Stimulated activated naive B cell treated with anti-CD40 and anti-IgM and Interleukin-4, amounts not matched to agents 10 μg/mL and 1 μg/mL and 100 μg/mL, for 72 hours (primary cell): Measurements from ENCODE around the gene GCN1.

Experiments used
- ATAC-seq, 2 donors: fragments of 150-1000 bp; cut with Tn5 transposase; replicated peaks; 2 replicates each; pipeline ENCODE4 v1.10.0; 2021; ENCODE audit warnings: moderate library complexity in 1 of 2
- DNase-seq: peaks from one replicate; pipeline ENCODE4 v3.0.0; 2021
- H3K27ac Mint-ChIP-seq: one replicate; pipeline ENCODE4 v1.8.0; 2022; ENCODE audit warnings: mild to moderate bottlenecking, mixed read lengths
- H3K27me3 Mint-ChIP-seq, 2 donors: one replicate each; pipeline ENCODE4 v1.8.0; 2022; ENCODE audit warnings: mixed read lengths in 2 of 2
- H3K36me3 Mint-ChIP-seq, 2 donors: one replicate each; pipeline ENCODE4 v1.8.0; 2022; ENCODE audit warnings: mixed read lengths in 2 of 2, mild to moderate bottlenecking in 1 of 2
- H3K4me1 Mint-ChIP-seq, 2 donors: one replicate each; pipeline ENCODE4 v1.8.0; 2022; ENCODE audit warnings: mixed read lengths in 2 of 2, mild to moderate bottlenecking in 1 of 2
- H3K4me3 Mint-ChIP-seq, 2 donors: one replicate each; pipeline ENCODE4 v1.8.0; 2022; ENCODE audit warnings: mild to moderate bottlenecking in 2 of 2, mixed read lengths in 2 of 2, moderate library complexity in 1 of 2
- H3K9me3 Mint-ChIP-seq, 2 donors: one replicate each; pipeline ENCODE4 v1.8.0; 2022; ENCODE audit warnings: mixed read lengths in 2 of 2, mild to moderate bottlenecking in 1 of 2

GCN1 gene

DNA sequence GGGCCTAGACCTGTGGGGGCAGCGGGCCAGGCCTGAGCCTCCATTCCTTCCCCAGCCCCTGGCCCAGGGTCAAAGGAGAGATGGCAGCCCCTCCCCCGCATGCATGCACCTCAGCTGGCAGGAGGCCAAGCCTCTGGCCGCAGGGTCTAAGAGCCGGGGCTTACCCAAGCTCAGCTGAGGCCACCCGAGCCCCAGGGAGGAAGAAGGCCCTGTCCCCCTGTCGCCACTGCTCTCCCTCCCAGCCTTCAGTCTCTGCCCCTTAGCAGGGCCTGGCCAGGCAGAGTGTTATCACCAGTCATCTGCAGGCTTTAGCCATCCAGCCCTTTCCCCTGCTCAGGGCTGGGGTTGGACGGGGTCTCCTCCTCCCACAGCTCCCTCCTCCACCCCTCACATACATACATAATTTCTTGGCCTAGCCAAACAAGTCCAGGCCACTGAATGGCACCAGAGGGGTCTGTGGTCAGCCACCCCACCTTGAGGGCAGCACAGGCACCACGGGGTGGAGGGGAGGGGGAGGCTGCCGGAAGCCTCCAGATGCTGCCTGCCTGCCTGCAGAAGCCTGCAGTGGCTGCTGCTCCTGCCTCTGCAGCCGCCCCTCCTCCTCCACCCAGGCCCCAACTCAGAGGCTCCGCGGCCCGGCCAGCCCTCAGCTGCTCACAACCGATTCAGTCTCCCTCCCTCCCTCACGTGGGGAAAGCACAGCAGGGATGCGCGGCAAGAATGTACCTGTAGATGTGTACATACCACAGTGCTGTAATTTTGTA is 100.7 kb downstream of the GCN1 start:
- peak; percentile 11 to 15 for ATAC-seq
- Mint-ChIP-seq H3K27me3 (no peaks in the 10 kb centered on the region), H3K27ac (peak overlapping the region; percentile 77)

GRCh38 chr12:120093336-120093591 is 101.3 kb downstream of the GCN1 start:
- Mint-ChIP-seq H3K9me3 (no peaks in the 10 kb centered on the region), H3K4me1 (peaks cover 12 to 15% of the 10 kb centered on the region in 2 donors), H3K27ac (peak overlapping the region; percentile 77), H3K4me3 (no peak overlapping the region), H3K36me3 (peaks cover 47 to 52% of the 10 kb centered on the region in 2 donors), H3K27me3 (no peaks in the 10 kb centered on the region)
- DNase-seq (no peak), ATAC-seq (peak in 1 of 2 donors; percentile 10)

More for the DNA sequence above, 100.7 kb downstream of the GCN1 start:
- Mint-ChIP-seq H3K4me3 (no peak overlapping the region), H3K9me3 (no peaks in the 10 kb centered on the region), H3K4me1 (peaks cover 12 to 18% of the 10 kb centered on the region in 2 donors), H3K36me3 (peaks cover 47 to 56% of the 10 kb centered on the region in 2 donors)
- no peak for DNase-seq

DNA sequence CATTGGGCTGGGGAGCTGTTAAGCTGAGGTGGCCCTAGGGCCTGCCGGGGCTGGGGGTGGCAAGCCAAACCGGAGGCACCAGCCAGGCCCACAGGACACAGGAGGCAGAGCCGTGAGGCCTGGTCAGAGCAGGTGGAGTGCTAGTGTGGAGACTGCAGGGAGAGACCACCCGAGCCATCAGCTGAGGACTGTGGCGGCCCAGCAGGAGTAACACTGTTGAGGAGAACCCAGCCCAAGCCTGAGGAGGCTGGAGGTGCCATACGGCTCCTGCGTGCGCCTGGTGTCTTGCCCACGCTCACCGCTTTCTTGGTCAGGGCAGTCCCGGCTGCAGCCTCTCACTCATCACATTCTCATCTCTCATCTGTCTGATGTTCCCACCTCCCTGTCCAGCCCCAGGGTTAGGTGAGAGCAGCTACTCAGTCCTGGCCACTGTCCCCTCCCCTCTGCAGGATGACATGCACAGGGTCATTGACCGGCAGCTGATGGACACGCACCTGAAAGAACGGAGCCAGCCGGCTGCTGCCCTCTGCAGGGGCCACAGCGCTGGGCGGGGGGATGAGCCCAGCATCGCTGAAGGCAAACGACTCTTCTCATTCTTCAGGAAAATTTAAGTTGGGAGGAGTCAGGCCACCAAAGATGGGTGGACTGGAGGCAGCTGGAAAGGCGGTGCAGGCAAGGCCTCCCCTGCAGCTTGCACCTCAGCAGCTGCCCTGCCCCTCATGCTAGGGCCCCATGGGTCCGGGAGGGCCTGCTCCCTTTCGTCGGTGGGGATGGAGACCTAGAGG is 101.8 kb downstream of the GCN1 start:
- H3K4me3 Mint-ChIP-seq, result peak overlapping the region in 1 of 2 donors; percentile 41
- H3K27me3 Mint-ChIP-seq, result no peaks in the 10 kb centered on the region
- ATAC-seq (no peak), DNase-seq (no peak)
- peaks cover 12% of the 10 kb centered on the region in 2 donors for H3K4me1 Mint-ChIP-seq
- peaks cover 42 to 49% of the 10 kb centered on the region in 2 donors for H3K36me3 Mint-ChIP-seq
- H3K9me3 Mint-ChIP-seq, result no peaks in the 10 kb centered on the region
- H3K27ac Mint-ChIP-seq, result peak overlapping the region; percentile 80

- Mint-ChIP-seq H3K27ac (no peak overlapping the region), H3K36me3 (peaks cover 36 to 40% of the 10 kb centered on the region in 2 donors), H3K4me3 (peak overlapping the region in 1 of 2 donors; percentile 15), H3K4me1 (peaks cover 20% of the 10 kb centered on the region in 2 donors), H3K9me3 (no peaks in the 10 kb centered on the region), H3K27me3 (no peaks in the 10 kb centered on the region)
- ATAC-seq, result no peak
- no peak for DNase-seq
Observed at GRCh38 chr12:120091371-120092090, 103.0 kb downstream of the GCN1 start.

DNA sequence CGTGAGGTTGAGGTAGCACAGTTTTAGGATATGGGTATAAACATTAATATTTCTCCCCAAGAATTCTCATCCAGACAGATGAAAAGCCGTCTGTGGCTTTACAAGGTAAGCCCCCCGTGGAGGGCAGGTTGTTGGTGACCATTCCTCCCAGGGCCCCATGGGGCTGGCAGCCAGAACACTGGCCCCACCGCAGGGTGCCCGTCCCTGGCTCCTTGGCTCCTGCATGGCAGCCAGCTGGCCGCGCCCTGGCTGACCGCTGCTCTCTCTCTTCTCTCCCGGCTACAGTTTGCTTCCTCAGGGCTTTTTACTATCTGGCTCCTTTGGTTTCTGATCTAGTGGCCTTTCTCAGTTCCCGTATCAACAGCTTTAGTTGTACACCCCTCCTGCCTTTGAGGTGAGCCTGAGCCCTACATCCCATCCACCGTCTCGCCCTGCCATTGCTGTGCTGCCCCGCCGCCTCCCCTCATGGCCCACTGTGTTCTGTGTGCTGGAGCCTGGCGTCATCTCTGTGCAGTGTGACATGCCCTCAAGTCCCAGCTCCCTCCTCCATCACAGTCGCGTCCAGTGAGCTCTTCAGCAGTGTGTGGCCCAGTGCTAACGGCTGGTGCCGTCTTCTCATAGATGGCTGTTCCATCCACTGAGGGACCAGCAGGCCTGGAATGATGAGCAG is 103.8 kb downstream of the GCN1 start:
- H3K4me3 Mint-ChIP-seq, result no peak overlapping the region
- peaks cover 20 to 24% of the 10 kb centered on the region in 2 donors for H3K4me1 Mint-ChIP-seq
- ATAC-seq, result no peak
- no peaks in the 10 kb centered on the region for H3K9me3 Mint-ChIP-seq
- peak overlapping the region; percentile 48 for H3K27ac Mint-ChIP-seq
- H3K27me3 Mint-ChIP-seq, result no peaks in the 10 kb centered on the region
- no peak for DNase-seq
- peaks cover 33 to 36% of the 10 kb centered on the region in 2 donors for H3K36me3 Mint-ChIP-seq

- Mint-ChIP-seq H3K27ac (peak overlapping the region; percentile 20), H3K36me3 (peaks cover 34 to 42% of the 10 kb centered on the region in 2 donors), H3K4me3 (no peak overlapping the region), H3K4me1 (peaks cover 20 to 24% of the 10 kb centered on the region in 2 donors), H3K27me3 (no peaks in the 10 kb centered on the region), H3K9me3 (no peaks in the 10 kb centered on the region)
- no peak for ATAC-seq
- DNase-seq, result no peak
Observed at GRCh38 chr12:120090206-120090605, 104.3 kb downstream of the GCN1 start.

DNA sequence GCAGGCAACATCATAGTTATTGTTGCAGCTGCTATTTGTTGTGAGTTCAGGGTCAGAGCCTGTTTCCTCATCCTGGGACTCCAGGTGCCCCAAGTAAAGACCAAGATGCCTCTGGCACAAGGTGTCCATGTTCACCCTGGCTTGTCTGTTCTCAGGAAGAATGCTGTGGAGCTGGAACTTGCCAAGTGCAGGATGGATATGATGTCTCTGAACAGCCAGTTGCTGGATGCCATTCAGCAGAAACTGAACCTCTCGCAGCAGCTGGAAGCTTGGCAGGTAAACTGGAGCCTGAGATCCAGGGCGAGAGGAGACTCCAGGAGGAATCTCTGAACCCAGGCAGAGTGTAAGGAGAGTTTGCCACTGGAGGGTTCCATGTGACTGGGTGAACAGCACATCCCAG is 104.7 kb downstream of the GCN1 start:
- H3K36me3 Mint-ChIP-seq, result peaks cover 37 to 43% of the 10 kb centered on the region in 2 donors
- no peak overlapping the region for H3K4me3 Mint-ChIP-seq
- DNase-seq (no peak), ATAC-seq (no peak)
- no peaks in the 10 kb centered on the region for H3K27me3 Mint-ChIP-seq
- peaks cover 20 to 24% of the 10 kb centered on the region in 2 donors for H3K4me1 Mint-ChIP-seq
- no peak overlapping the region for H3K27ac Mint-ChIP-seq
- no peaks in the 10 kb centered on the region for H3K9me3 Mint-ChIP-seq

DNA sequence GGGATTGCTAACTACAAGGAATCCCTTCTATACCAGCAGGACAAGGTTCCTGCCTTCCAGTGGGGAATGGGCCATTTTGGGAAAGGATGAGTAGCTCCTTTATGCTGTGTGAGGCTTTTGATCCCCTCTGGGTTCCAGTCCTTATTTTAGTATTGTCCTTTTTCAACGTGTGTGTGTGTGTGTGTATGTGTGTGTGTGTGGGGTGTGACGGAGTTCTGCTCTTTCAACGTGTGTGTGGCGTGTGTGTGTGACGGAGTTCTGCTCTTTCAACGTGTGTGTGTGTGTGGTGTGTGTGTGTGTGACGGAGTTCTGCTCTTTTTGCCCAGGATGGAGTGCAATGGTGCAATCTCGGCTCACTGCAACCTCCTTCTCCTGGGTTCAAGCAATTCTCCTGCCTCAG is 105.4 kb downstream of the GCN1 start:
- H3K27ac Mint-ChIP-seq, result no peak overlapping the region
- H3K4me1 Mint-ChIP-seq, result peaks cover 20 to 24% of the 10 kb centered on the region in 2 donors
- peaks cover 35 to 46% of the 10 kb centered on the region in 2 donors for H3K36me3 Mint-ChIP-seq
- H3K27me3 Mint-ChIP-seq, result no peaks in the 10 kb centered on the region
- ATAC-seq (no peak), DNase-seq (no peak)
- H3K4me3 Mint-ChIP-seq, result no peak overlapping the region
- no peaks in the 10 kb centered on the region for H3K9me3 Mint-ChIP-seq

GRCh38 chr12:120086801-120087621 is 107.5 kb downstream of the GCN1 start:
- Mint-ChIP-seq H3K4me1 (peaks cover 17 to 24% of the 10 kb centered on the region in 2 donors), H3K27ac (peak overlapping the region; percentile 91), H3K9me3 (no peaks in the 10 kb centered on the region), H3K36me3 (peaks cover 29 to 44% of the 10 kb centered on the region in 2 donors), H3K27me3 (no peaks in the 10 kb centered on the region), H3K4me3 (peak overlapping the region; percentile 80 to 82)
- ATAC-seq (peak; percentile 97 to 98), DNase-seq (peak; percentile 99)

GRCh38 chr12:120085920-120086645 is 108.4 kb downstream of the GCN1 start:
- peak overlapping the region; percentile 85 for H3K27ac Mint-ChIP-seq

DNA sequence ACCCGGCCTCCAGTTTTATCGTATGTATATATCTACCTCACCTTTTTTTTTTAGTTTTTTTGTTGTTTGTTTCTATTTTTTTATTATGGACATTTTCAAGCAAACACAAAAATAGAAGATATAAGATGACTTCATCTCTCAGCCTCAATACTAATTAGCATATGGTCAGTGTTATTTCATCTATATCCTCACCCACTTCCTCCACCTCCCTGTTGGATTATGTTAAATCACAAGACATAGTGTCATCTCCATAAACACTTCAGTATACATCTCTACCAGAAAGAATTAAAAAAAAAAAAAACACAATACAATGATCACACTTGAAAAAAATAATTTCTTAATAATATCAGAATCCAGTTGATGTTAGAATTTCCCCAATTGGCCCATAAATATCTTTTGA is 112.9 kb downstream of the GCN1 start:
- H3K36me3 Mint-ChIP-seq, result peaks cover 45 to 57% of the 10 kb centered on the region in 2 donors
- H3K9me3 Mint-ChIP-seq, result no peaks in the 10 kb centered on the region
- H3K4me3 Mint-ChIP-seq, result no peak overlapping the region
- no peak for DNase-seq
- no peak for ATAC-seq
- H3K27me3 Mint-ChIP-seq, result no peaks in the 10 kb centered on the region
- H3K27ac Mint-ChIP-seq, result no peak overlapping the region
- H3K4me1 Mint-ChIP-seq, result peaks cover 6 to 10% of the 10 kb centered on the region in 2 donors

More at GRCh38 chr12:120085920-120086645, 108.4 kb downstream of the GCN1 start:
- Mint-ChIP-seq H3K36me3 (peaks cover 27 to 43% of the 10 kb centered on the region in 2 donors), H3K4me3 (peak overlapping the region in 1 of 2 donors; percentile 44), H3K4me1 (peaks cover 15 to 24% of the 10 kb centered on the region in 2 donors), H3K9me3 (no peaks in the 10 kb centered on the region), H3K27me3 (no peaks in the 10 kb centered on the region)
- DNase-seq, result no peak
- no peak for ATAC-seq

DNA sequence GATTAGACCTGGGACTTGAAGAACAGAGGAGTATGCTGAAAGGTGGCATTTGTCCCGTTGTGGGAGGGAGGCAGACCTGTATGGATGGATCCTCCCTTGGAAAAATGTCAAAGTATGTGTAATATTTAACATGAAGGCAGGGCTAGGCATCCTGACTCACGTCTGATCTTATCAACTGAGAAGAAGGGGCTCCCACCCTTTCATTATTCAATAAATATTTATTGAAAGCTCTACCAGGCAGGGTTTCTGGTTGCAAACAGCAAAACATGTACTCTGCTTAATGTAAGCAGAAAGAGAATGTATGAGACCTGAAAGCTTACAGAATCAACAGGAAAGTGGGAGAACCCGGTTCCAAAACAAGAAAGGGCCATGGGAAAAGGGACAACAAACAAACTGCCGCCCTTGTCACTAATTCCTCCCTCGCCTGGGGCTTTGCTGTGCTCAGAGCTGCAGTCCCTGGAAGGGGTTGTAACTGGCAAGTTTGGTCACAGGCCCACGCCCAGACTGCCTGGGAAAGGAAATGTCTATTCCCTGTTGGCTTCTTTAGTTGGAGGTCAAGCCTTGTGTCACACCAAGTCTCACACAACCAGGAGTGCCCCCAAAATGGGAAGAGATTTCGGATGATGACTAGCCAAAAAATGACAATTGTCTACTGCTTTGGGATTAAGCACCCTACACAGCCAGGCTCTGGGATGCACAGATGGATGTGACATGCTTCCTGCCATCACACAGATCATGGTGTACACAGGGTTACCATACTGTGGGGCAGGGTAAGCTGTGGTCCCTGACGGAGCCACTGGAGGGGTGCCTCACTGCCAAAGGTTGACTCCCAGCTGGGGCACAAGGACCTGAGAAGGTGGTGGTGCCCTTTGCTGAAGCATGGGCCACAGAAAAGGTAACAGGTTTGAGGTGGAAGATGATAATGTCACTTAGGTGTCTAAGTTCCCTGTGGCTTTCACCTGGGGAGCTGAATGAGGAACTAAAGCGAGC is 114.8 kb downstream of the GCN1 start:
- Mint-ChIP-seq H3K4me1 (peaks cover 8 to 13% of the 10 kb centered on the region in 2 donors), H3K4me3 (no peak overlapping the region), H3K9me3 (no peaks in the 10 kb centered on the region), H3K27me3 (no peaks in the 10 kb centered on the region), H3K36me3 (peaks cover 40 to 54% of the 10 kb centered on the region in 2 donors), H3K27ac (peak overlapping the region; percentile 62)
- ATAC-seq, result peak in 1 of 2 donors; percentile 12
- DNase-seq, result no peak
